SK-N-SH treated with all-trans-retinoic acid at 6 μM for 48 hours (cell line): ENCODE results near the gene TMEM119.

Source experiments
- ATAC-seq: fragments of 200-7000 bp; cut with Tn5 transposase; 3 replicates; pipeline ENCODE4 v1.9.1; 2020; ENCODE audit warnings: mild to moderate bottlenecking, moderate library complexity
- BACH2 ChIP-seq: fragments of 250-450 bp; sonication (Bioruptor Pico); IDR thresholded peaks from 2 replicates; pipeline ENCODE4 v1.9.0; 2021; ENCODE audit warnings: mild to moderate bottlenecking, borderline replicate concordance
- CREB5 ChIP-seq: fragments of 250-450 bp; sonication (Bioruptor Pico); IDR thresholded peaks from 2 replicates; pipeline ENCODE4 v1.5.1; 2020; ENCODE audit warnings: low read depth, mild to moderate bottlenecking, moderate library complexity
- CSDC2 ChIP-seq: fragments of 250-450 bp; sonication (Bioruptor Pico); IDR thresholded peaks from 2 replicates; pipeline ENCODE4 v1.5.0; 2020; ENCODE audit warnings: mild to moderate bottlenecking, moderate library complexity
- CSRNP3 ChIP-seq: fragments of 250-450 bp; sonication (Bioruptor Pico); IDR thresholded peaks from 2 replicates; pipeline ENCODE4 v1.5.1; 2021; ENCODE audit warnings: mild to moderate bottlenecking, moderate library complexity
- ESRRG ChIP-seq: fragments of 250-450 bp; sonication (Bioruptor Pico); IDR thresholded peaks from 2 replicates; pipeline ENCODE4 v1.6.1; 2021; ENCODE audit warnings: mild to moderate bottlenecking
- GLIS3 ChIP-seq: fragments of 250-450 bp; sonication (Bioruptor Pico); IDR thresholded peaks from 2 replicates; pipeline ENCODE4 v1.5.0; 2020; ENCODE audit warnings: mild to moderate bottlenecking, moderate library complexity
- ISL1 ChIP-seq: fragments of 250-450 bp; sonication (Bioruptor Pico); IDR thresholded peaks from 2 replicates; pipeline ENCODE4 v2.1.2; 2022; ENCODE audit warnings: mild to moderate bottlenecking, moderate library complexity
- PATZ1 ChIP-seq: fragments of 250-450 bp; sonication (Bioruptor Pico); IDR thresholded peaks from 2 replicates; pipeline ENCODE4 v1.8.0; 2020; ENCODE audit warnings: mild to moderate bottlenecking, moderate library complexity, borderline replicate concordance
- POU6F1 ChIP-seq: fragments of 250-450 bp; sonication (Bioruptor Pico); IDR thresholded peaks from 2 replicates; pipeline ENCODE4 v1.8.0; 2021; ENCODE audit warnings: low read depth, mild to moderate bottlenecking, moderate library complexity, borderline replicate concordance
- PPARA ChIP-seq: fragments of 250-450 bp; sonication (Bioruptor Pico); IDR thresholded peaks from 2 replicates; pipeline ENCODE4 v1.5.0; 2020; ENCODE audit warnings: mild to moderate bottlenecking, borderline replicate concordance
- RARB ChIP-seq: fragments of 250-450 bp; sonication (Bioruptor Pico); IDR thresholded peaks from 2 replicates; pipeline ENCODE4 v1.8.0; 2021; ENCODE audit warnings: mild to moderate bottlenecking, moderate library complexity
- SNAI2 ChIP-seq: fragments of 250-450 bp; sonication (Bioruptor Pico); IDR thresholded peaks from 2 replicates; pipeline ENCODE4 v1.5.0; 2020; ENCODE audit warnings: mild to moderate bottlenecking, moderate library complexity
- TCF4 ChIP-seq: fragments of 250-450 bp; sonication (Bioruptor Pico); IDR thresholded peaks from 2 replicates; pipeline ENCODE4 v1.8.0; 2021; ENCODE audit warnings: mild to moderate bottlenecking, moderate library complexity, borderline replicate concordance
- TOX ChIP-seq: fragments of 250-450 bp; sonication (Bioruptor Pico); IDR thresholded peaks from 2 replicates; pipeline ENCODE4 v1.8.0; 2021; ENCODE audit warnings: mild to moderate bottlenecking, moderate library complexity, borderline replicate concordance
- ZC3H10 ChIP-seq: fragments of 250-450 bp; sonication (Bioruptor Pico); IDR thresholded peaks from 2 replicates; pipeline ENCODE4 v1.5.1; 2021; ENCODE audit warnings: mild to moderate bottlenecking, moderate library complexity
- ZFP3 ChIP-seq: fragments of 250-450 bp; sonication (Bioruptor Pico); IDR thresholded peaks from 2 replicates; pipeline ENCODE4 v1.5.0; 2020; ENCODE audit warnings: mild to moderate bottlenecking, moderate library complexity
- ZFP30 ChIP-seq: fragments of 450-650 bp; formaldehyde crosslinking; IDR thresholded peaks from 2 replicates; pipeline ENCODE4 v1.5.0; 2022; ENCODE audit warnings: mild to moderate bottlenecking, moderate library complexity
- ZNF565 ChIP-seq: fragments of 450-650 bp; formaldehyde crosslinking; conservative IDR thresholded peaks from 2 replicates; pipeline ENCODE4 v1.5.0; 2020; ENCODE audit warnings: low read depth, mild to moderate bottlenecking, moderate library complexity
- ZNF70 ChIP-seq: fragments of 450-650 bp; formaldehyde crosslinking; IDR thresholded peaks from 2 replicates; pipeline ENCODE4 v1.5.0; 2020; ENCODE audit warnings: mild to moderate bottlenecking, moderate library complexity
- ZNF8 ChIP-seq: fragments of 450-650 bp; formaldehyde crosslinking; IDR thresholded peaks from 2 replicates; pipeline ENCODE4 v1.5.0; 2020; ENCODE audit warnings: mild to moderate bottlenecking, moderate library complexity
- TF ChIP-seq, protein P1 (sequence below): fragments of 250-450 bp; sonication (Bioruptor Pico); IDR thresholded peaks from 2 replicates; pipeline ENCODE4 v1.5.0; 2020; ENCODE audit warnings: mild to moderate bottlenecking, moderate library complexity

TMEM119 gene

DNA sequence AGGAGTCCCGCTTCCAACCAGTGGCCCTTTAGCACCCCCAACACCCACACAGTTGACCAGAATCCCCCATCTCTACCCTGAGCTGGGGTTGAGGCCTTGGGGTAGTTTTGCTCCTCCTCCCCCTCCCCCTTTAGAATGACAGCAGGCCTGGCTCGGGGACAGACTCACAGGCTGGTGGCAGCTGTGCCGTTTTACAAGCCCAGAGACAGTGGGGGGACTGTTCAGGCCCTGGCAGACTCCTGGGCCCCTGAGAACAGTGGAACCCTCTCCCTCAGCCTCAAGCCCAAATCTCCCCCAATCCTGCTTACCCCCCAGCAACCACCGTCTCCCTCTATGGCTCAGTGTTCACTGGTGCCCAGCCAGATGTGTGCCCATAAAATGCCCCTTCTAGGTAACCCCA lies 10.1 kb downstream of the TMEM119 start:
- no peak for ATAC-seq

DNA sequence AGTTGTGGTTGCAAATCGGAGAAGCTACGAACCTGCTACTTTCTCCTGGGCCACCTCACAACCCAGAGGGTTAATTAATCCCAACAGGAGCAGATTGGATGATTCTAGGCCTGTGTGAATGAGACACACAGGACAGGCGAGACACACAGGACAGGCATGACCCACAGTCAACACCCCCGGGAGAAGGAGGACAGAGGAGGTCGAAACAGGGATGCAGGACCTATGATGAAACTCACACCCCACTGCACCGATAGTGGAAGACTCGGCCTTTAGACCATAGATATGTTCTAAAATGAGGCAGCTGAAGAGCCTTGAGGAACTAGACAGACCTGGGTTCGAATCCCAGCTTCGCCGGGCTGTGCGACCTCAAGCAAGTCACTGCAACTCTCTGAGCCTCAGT lies 11.6 kb downstream of the TMEM119 start:
- no peak for TF ChIP-seq CREB5 (CRISPR knock-in tag)
- TF ChIP-seq, all 23 proteins: peak for 0
- no peak for ATAC-seq

More for the DNA sequence above, 10.1 kb downstream of the TMEM119 start:
- TF ChIP-seq ISL1 (CRISPR knock-in tag) (no peak), TOX (CRISPR knock-in tag) (no peak)

GRCh38 chr12:108585864-108586263 lies 12.0 kb downstream of the TMEM119 start:
- ATAC-seq: no peak
- TF ChIP-seq ZFP30 (CRISPR knock-in tag) (no peak), ZFP3 (CRISPR knock-in tag) (no peak), SNAI2 (CRISPR knock-in tag) (no peak), BACH2 (CRISPR knock-in tag) (no peak), CSRNP3 (no peak), ZNF70 (CRISPR knock-in tag) (no peak), ISL1 (CRISPR knock-in tag) (no peak), ZNF8 (no peak), ZC3H10 (CRISPR knock-in tag) (no peak), ZNF565 (no peak), ESRRG (no peak)

DNA sequence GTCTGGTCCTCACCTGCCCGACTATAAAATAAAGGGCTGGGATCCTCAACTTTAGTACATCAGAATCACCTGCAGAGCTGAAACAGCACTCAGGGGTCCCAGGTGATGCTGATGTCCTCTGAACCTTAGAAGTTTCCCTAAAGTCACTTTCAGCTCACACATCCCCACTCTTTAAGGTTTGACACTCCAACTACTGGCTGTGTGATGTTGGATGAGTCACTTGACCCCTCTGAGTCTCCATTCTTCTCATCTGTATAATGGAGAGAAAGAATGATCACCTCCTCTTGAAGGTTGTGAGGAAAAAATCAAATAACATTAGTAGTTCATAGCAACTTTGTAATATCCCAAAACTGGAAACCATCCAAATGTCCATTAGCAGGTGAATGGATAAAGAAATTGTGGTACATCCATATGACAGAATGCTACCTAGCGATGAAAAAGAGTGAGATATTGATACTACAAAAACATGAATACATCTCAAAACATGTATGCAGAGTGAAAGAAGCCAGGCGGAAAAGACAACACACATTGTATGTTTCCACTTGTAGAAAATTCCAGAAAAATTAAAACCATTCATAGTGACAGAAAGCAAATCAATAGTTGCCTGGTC lies 13.3 kb downstream of the TMEM119 start:
- peak; percentile 88 for TF ChIP-seq ZNF8
- no peak for TF ChIP-seq ISL1 (CRISPR knock-in tag)
- no peak for ATAC-seq

- no peak for ATAC-seq
Observed at GRCh38 chr12:108583991-108584390, 13.9 kb downstream of the TMEM119 start.

More at GRCh38 chr12:108583991-108584390, 13.9 kb downstream of the TMEM119 start:
- TF ChIP-seq TOX (CRISPR knock-in tag) (no peak), ZNF8 (no peak), ZNF565 (no peak), PATZ1 (CRISPR knock-in tag) (no peak), PPARA (CRISPR knock-in tag) (no peak), RARB (no peak), GLIS3 (CRISPR knock-in tag) (no peak), CSDC2 (CRISPR knock-in tag) (no peak), TCF4 (no peak), ESRRG (no peak), SNAI2 (CRISPR knock-in tag) (no peak), ZNF70 (CRISPR knock-in tag) (no peak), POU6F1 (CRISPR knock-in tag) (no peak)
- TF ChIP-seq, protein P1, sequence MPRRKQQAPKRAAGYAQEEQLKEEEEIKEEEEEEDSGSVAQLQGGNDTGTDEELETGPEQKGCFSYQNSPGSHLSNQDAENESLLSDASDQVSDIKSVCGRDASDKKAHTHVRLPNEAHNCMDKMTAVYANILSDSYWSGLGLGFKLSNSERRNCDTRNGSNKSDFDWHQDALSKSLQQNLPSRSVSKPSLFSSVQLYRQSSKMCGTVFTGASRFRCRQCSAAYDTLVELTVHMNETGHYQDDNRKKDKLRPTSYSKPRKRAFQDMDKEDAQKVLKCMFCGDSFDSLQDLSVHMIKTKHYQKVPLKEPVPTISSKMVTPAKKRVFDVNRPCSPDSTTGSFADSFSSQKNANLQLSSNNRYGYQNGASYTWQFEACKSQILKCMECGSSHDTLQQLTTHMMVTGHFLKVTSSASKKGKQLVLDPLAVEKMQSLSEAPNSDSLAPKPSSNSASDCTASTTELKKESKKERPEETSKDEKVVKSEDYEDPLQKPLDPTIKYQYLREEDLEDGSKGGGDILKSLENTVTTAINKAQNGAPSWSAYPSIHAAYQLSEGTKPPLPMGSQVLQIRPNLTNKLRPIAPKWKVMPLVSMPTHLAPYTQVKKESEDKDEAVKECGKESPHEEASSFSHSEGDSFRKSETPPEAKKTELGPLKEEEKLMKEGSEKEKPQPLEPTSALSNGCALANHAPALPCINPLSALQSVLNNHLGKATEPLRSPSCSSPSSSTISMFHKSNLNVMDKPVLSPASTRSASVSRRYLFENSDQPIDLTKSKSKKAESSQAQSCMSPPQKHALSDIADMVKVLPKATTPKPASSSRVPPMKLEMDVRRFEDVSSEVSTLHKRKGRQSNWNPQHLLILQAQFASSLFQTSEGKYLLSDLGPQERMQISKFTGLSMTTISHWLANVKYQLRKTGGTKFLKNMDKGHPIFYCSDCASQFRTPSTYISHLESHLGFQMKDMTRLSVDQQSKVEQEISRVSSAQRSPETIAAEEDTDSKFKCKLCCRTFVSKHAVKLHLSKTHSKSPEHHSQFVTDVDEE: no peak
